NK-92 (cell line): ENCODE data around the gene RRAS.

ENCODE experiments used
- DNase-seq: peaks from one replicate; lab custom pipeline; 2025; ENCODE audit not compliant: unreplicated experiment; lab: John Stamatoyannopoulos, UW

The RRAS gene

DNA sequence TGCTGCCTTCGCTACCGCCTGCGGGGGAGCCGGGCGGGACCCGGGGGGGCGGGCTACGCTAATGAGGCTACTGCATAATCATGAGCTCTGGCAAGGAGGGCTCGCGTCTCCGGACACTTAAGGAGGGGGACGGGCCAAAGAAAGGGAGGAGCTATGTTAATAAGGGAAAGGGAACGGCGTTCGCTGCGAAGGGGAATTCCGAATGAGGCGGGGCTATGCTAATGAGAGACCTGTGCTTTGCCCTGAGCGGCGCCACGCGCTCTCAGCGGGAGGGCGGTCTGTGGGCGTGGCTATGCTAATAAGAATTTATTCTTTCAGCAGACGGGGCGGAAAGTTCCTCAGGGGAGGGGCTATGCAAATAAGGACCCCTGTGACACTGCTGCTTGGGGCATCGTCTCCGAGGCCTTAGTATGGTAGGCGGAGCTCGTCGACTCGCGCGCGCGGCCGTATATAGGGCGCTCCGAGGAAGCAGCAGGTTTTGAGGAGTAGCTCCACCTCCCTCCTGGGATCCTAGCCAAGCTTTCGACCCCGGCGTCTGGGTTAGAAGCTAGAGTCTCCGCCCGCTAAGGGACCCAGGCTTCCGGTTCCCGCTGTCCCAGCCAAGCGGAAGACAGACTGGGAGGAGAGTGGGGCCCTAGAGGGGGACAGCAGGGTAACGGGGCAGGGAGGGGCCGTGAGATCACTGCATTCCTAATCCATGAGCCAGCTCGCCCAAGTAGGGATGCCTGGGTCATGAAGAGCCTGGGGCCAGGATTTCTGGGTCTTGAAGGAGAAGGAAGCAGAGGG lies at the start of gene RRAS:
Gene RRAS, minus strand, starts transcription at position 31 of the 786 bp plus-strand sequence. CDS start 45 bp downstream, outside the sequence.
- DNase-seq: peak; percentile 99

- DNase-seq: no peak
Observed at GRCh38 chr19:49689133-49690078, 49.5 kb upstream of the RRAS start, which contains the start of gene ADM5. ADM5 (plus strand) TSS chr19:49689594; CDS start chr19:49689838, 244 bp downstream.

GRCh38 chr19:49688531-49689132 lies 48.7 kb upstream of the RRAS start:
- DNase-seq: no peak

DNA sequence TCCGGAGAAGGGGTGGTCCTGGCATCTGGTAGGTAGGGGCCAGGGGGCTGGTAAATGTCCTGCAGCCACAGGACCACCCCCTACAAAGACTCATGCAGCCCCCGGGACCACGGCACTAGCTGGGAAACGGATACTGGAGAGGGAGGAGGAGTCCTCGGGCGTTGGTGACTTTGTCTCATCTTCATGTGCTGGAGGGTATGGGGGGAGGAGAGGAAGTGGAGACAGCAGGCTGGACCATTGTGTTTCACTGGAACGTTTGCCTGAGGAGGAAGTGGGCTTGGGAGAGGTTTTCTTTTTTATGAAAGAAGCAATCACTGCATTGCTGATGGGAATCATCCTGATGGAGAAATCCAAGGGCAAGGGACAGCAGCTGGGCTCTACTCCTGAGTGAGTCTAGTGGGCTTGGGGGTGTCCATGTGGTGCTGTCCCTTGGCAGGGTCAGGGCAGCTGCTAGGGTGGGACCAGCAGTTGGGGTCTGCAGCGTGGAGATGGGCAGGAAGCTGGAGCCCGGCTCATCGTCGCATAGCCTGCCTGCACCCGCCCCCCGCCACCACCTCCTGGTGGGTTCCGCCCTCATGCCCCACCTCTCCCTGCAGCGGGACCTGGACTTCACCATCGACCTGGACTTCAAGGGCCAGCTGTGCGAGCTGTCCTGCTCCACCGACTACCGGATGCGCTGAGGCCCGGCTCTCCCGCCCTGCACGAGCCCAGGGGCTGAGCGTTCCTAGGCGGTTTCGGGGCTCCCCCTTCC lies 47.8 kb upstream of the RRAS start:
- no peak for DNase-seq

GRCh38 chr19:49687150-49687549 lies 47.2 kb upstream of the RRAS start:
- no peak for DNase-seq

DNA sequence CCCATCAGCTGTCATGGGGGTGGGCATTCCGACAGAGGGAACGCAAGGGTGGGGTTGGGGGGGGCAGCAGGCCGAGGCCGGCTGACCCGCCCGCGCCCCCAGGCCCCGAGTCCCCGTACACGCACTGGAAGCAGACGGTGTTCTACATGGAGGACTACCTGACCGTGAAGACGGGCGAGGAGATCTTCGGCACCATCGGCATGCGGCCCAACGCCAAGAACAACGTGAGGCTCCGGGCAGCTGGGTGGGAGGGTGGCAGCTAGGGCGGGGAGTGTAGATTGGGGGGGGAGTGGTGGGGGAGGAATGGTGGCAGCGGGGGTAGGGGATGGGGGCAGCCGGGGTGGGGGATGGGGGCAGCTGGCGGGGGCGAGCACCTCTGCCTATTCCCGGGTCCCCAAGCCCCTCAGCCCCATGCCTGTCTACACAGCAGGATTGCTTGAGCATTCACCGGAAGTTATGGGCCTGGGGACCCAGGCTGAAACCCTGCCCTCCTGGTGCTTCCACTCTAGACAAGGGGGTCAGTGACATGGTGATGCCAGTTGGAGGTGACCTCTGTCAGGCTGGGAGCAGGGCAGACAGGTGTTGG lies 46.7 kb upstream of the RRAS start:
- DNase-seq: no peak

GRCh38 chr19:49685845-49686332 lies 45.9 kb upstream of the RRAS start:
- no peak for DNase-seq

- DNase-seq: no peak
Observed at GRCh38 chr19:49684983-49685553, 45.1 kb upstream of the RRAS start.

- no peak for DNase-seq
Observed at GRCh38 chr19:49684251-49684982, 44.5 kb upstream of the RRAS start.

- DNase-seq: no peak
Observed at GRCh38 chr19:49683814-49684250, 43.9 kb upstream of the RRAS start.

DNA sequence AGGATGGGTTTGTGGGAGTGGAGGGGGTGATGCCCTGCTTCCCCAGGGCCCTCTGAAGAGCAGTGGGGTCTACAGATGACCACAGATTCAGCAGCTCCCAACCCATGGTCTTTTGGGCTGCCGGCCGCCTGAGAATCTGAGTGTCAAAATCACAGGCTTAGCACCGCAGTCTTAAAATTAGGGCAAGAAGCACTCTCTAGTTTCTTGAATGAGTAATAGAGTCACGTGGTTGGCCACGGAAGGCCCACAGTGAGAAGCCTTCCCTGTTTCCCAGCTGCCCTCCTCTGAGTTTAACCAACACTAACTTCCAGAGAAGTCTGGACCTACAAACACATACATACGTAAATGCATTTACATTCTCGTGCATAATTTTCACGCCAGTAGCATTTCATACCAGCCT lies 42.3 kb upstream of the RRAS start:
- DNase-seq: no peak

DNA sequence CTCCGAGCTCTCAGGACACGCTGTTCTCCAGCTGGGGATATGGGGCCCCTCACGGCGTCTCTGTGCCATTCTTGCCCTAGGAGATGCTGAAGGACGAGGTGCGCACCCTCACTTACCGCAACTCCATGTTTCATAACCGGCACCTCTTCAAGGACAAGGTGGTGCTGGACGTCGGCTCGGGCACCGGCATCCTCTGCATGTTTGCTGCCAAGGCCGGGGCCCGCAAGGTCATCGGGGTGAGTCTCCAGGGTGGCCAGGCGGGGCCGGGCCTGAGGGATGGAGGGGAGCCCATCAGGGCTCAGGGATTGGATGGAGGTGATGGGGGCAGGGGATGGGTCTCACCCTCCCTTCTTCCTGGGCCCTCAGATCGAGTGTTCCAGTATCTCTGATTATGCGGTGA lies 41.9 kb upstream of the RRAS start:
- DNase-seq: no peak

- peak; percentile 61 for DNase-seq
Observed at GRCh38 chr19:49680421-49681351, 40.7 kb upstream of the RRAS start.

DNA sequence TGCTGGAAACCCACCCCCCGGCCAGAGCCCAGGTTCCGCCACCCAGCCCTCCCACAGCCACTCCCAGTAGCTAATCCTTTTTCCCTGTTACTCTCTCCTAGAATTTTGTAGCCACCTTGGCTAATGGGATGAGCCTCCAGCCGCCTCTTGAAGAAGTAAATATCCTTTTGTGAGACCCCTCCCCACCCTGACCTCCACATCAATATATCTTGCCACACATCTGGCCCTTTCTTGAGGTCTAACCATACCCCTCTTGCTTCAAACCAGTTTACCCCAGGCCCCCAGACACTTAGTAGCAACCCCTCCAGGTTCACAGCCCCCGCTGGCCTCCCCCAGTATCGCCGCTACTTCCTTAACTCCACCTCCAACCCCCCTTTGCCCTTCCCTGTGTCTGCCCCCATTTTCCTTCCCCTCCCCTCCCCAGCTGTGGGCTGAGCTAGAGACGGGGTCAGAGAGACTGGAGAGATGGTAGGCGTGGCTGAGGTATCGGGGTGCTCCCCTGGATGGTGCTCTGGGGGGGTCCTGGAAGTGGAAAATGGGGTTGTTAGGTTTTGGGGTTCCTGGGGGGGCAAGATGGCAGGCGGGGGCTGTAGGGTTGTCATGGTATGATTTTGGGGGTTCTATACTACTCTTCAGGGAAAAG lies 39.9 kb upstream of the RRAS start:
- no peak for DNase-seq

- DNase-seq: no peak
Observed at GRCh38 chr19:49678985-49679770, 39.2 kb upstream of the RRAS start.

- no peak for DNase-seq
Observed at GRCh38 chr19:49677901-49678674, 38.1 kb upstream of the RRAS start.
